HepG2 (cell line): ENCODE results near the gene PIK3R5. TPM values are rescaled to one million over a fixed set of nuclear protein-coding genes. Genes with fewer than 3 reads are reported as not detected.

Source experiments
- ATAC-seq: fragments of 200-7000 bp; cut with Tn5 transposase; 3 replicates; pipeline ENCODE4 v1.9.1; 2020; ENCODE audit warnings: mild to moderate bottlenecking, moderate library complexity
- BruUV-seq: library from RNA; stranded (reverse); fragments of 400-500 nt; replicated peaks from 2 replicates; lab custom pipeline; 2021; lab: Mats Ljungman, UMichigan
- CTCF ChIA-PET: fragments of 300-600 bp; formaldehyde crosslinking; extraction: SDS; loops from one replicate; lab custom pipeline; 2021; ENCODE audit warnings: low total read pairs, inconsistent platforms, low intra/inter-chr PET ratio; lab: Yijun Ruan, JAX
- POLR2A ChIA-PET: fragments of 350-600 bp; sonication (Branson Sonifier 250); formaldehyde crosslinking; loops from one replicate; lab custom pipeline; 2020; ENCODE audit warnings: antibody characterized with exemption, inconsistent platforms; lab: Yijun Ruan, JAX
- DNase-seq: peaks from one replicate; pipeline ENCODE4 v3.0.0-alpha.2; 2015; ENCODE audit warnings: low spot score
- FAIRE-seq: peaks from 3 replicates; lab custom pipeline; 2011; peaks lifted over from hg19 to GRCh38; lab: Jason Lieb, UNC
- H2AFZ ChIP-seq: one replicate; pipeline ENCODE4 v1.6.1; 2011; ENCODE audit warnings: low read length, inconsistent platforms
- H3K27ac ChIP-seq: fragments of 300-600 bp; 3 replicates; pipeline ENCODE4 v1.8.0; 2011; ENCODE audit warnings: mixed run types, mild to moderate bottlenecking, mixed read lengths, low read length, inconsistent platforms; ENCODE audit not compliant: insufficient read depth; ENCODE audit errors: extremely low read length
- H3K27me3 ChIP-seq, 2 experiments: fragments of 200-600 bp in 1 of 2; 2 replicates in 1 of 2; 3 replicates in 1 of 2; pipeline versions ENCODE4 v1.6.0 to v1.8.0; 2011; ENCODE audit warnings: low read length in 2 of 2, mild to moderate bottlenecking in 2 of 2, moderate library complexity in 2 of 2, inconsistent platforms in 1 of 2; ENCODE audit not compliant: insufficient read depth in 2 of 2, control insufficient read depth in 1 of 2
- H3K36me3 ChIP-seq, 2 experiments: fragments of 200-600 bp in 1 of 2; replicated peaks in 1 of 2; 2 replicates in 1 of 2; 3 replicates in 1 of 2; pipeline versions ENCODE4 v1.5.1 to v1.8.0; 2011; ENCODE audit warnings: low read length in 2 of 2, inconsistent platforms in 1 of 2; ENCODE audit not compliant: insufficient read depth in 2 of 2, control insufficient read depth in 1 of 2
- H3K4me1 ChIP-seq: 2 replicates; pipeline ENCODE4 v1.5.1; 2012; ENCODE audit warnings: low read length, inconsistent platforms; ENCODE audit not compliant: insufficient read depth
- H3K4me2 ChIP-seq: 2 replicates; pipeline ENCODE4 v1.6.0; 2011; ENCODE audit warnings: low read depth, low read length, inconsistent platforms
- H3K4me3 ChIP-seq, 3 experiments: fragments of 200-600 bp in 1 of 3; sonication (generic), shearing (Covaris generic) in 1 of 3; replicated peaks in 1 of 3; 2 replicates each; pipeline ENCODE4 v1.5.1; 2011 to 2016; ENCODE audit warnings: low read length in 3 of 3, inconsistent platforms in 2 of 3, low read depth in 2 of 3, mild to moderate bottlenecking in 2 of 3, control low read depth in 1 of 3, mixed read lengths in 1 of 3; ENCODE audit not compliant: insufficient read depth in 1 of 3
- H3K79me2 ChIP-seq: one replicate; pipeline ENCODE4 v1.6.1; 2011; ENCODE audit warnings: low read length, inconsistent platforms; ENCODE audit not compliant: insufficient read depth
- H3K9ac ChIP-seq: 2 replicates; pipeline ENCODE4 v1.6.0; 2011; ENCODE audit warnings: mild to moderate bottlenecking, low read depth, low read length, inconsistent platforms; ENCODE audit not compliant: insufficient read depth
- H3K9me3 ChIP-seq: 2 replicates; pipeline ENCODE4 v1.5.1; 2012; ENCODE audit warnings: mild to moderate bottlenecking, low read length
- H4K20me1 ChIP-seq: 2 replicates; pipeline ENCODE4 v1.6.0; 2011; ENCODE audit warnings: inconsistent platforms, mild to moderate bottlenecking, low read length, moderate library complexity; ENCODE audit not compliant: insufficient read depth
- CHD2 ChIP-seq: IDR thresholded peaks from 2 replicates; pipeline ENCODE4 v1.6.1; 2011; ENCODE audit warnings: low read depth, low read length, improper control_type of control experiment
- DZIP1 ChIP-seq: sonication (generic); formaldehyde crosslinking; IDR thresholded peaks from 2 replicates; pipeline ENCODE4 v1.5.0; 2020; ENCODE audit warnings: mild to moderate bottlenecking, missing genetic modification reagents
- FOXK1 ChIP-seq: sonication (generic); formaldehyde crosslinking; IDR thresholded peaks from 2 replicates; pipeline ENCODE4 v1.4.0; 2020; ENCODE audit warnings: low read depth, missing genetic modification reagents, borderline replicate concordance
- HNRNPUL1 ChIP-seq: fragments of 200-400 bp; formaldehyde crosslinking; IDR thresholded peaks from 2 replicates; pipeline ENCODE4 v1.6.1; 2017; ENCODE audit warnings: low read depth, mild to moderate bottlenecking, low read length, moderate library complexity
- KAT7 ChIP-seq: IDR thresholded peaks from 2 replicates; pipeline ENCODE4 v1.6.1; 2018; ENCODE audit warnings: borderline replicate concordance, missing compliant biosample characterization
- MAF1 ChIP-seq: sonication (generic); formaldehyde crosslinking; IDR thresholded peaks from 2 replicates; pipeline ENCODE4 v1.5.0; 2020; ENCODE audit warnings: missing genetic modification reagents, borderline replicate concordance
- POLR2G ChIP-seq: fragments of 200-400 bp; formaldehyde crosslinking; IDR thresholded peaks from 2 replicates; pipeline ENCODE4 v1.6.1; 2018; ENCODE audit warnings: mild to moderate bottlenecking, low read depth, low read length, moderate library complexity
- RORA ChIP-seq: sonication (generic); formaldehyde crosslinking; IDR thresholded peaks from 2 replicates; pipeline ENCODE4 v1.5.0; 2020; ENCODE audit warnings: mild to moderate bottlenecking, missing genetic modification reagents, moderate library complexity
- SP4 ChIP-seq: sonication (generic); formaldehyde crosslinking; IDR thresholded peaks from 2 replicates; pipeline ENCODE4 v1.8.1; 2023; ENCODE audit warnings: mild to moderate bottlenecking, missing genetic modification reagents
- ZIK1 ChIP-seq: sonication (generic); formaldehyde crosslinking; IDR thresholded peaks from 2 replicates; pipeline ENCODE4 v1.5.0; 2020; ENCODE audit warnings: mild to moderate bottlenecking, low read depth, missing genetic modification reagents, borderline replicate concordance
- ZNF317 ChIP-seq: sonication (generic); formaldehyde crosslinking; IDR thresholded peaks from 2 replicates; pipeline ENCODE4 v1.5.0; 2020; ENCODE audit warnings: mild to moderate bottlenecking, missing genetic modification reagents
- ZNF503 ChIP-seq: sonication (generic); formaldehyde crosslinking; IDR thresholded peaks from 2 replicates; pipeline ENCODE4 v1.4.0; 2020; ENCODE audit warnings: missing genetic modification reagents
- ZNF557 ChIP-seq: sonication (generic); formaldehyde crosslinking; IDR thresholded peaks from 2 replicates; pipeline ENCODE4 v1.4.0; 2020; ENCODE audit warnings: missing genetic modification reagents
- ZNF710 ChIP-seq: sonication (generic); formaldehyde crosslinking; IDR thresholded peaks from 2 replicates; pipeline ENCODE4 v1.5.0; 2020; ENCODE audit warnings: mild to moderate bottlenecking, missing genetic modification reagents, borderline replicate concordance
- ZNF841 ChIP-seq: sonication (generic); formaldehyde crosslinking; IDR thresholded peaks from 2 replicates; pipeline ENCODE4 v1.8.1; 2023; ENCODE audit warnings: missing genetic modification reagents, borderline replicate concordance
- ZSCAN20 ChIP-seq: sonication (generic); formaldehyde crosslinking; IDR thresholded peaks from 2 replicates; pipeline ENCODE4 v1.4.0; 2020; ENCODE audit warnings: missing genetic modification reagents, mild to moderate bottlenecking, borderline replicate concordance
- WGBS: methylation state at CpG from one replicate; pipeline ENCODE4 v1.1.6; 2017; ENCODE audit warnings: low lambda C conversion rate; 5-methylcytosine and 5-hydroxymethylcytosine counted together
- in situ Hi-C: cut with HindIII; loops from 2 replicates; pipeline ENCODE4 v1.10.0; 2017; ENCODE audit warnings: low pct_unique_long_range_greater_than_20kb; ENCODE audit not compliant: extremely low pct_ligation_motif_present
- intact Hi-C: fragments of 100-400 bp; cut with micrococcal nuclease; formaldehyde crosslinking; loops from one replicate; pipeline ENCODE4 v1.10.0; 2022; ENCODE audit not compliant: unreplicated experiment
- polyA plus RNA-seq, 8 experiments: library from polyadenylated mRNA; depleted of rRNA in 3 of 8; stranded (reverse) in 7 of 8; unstranded in 1 of 8; fragments of >200 nt; fragmentation: Illumina TruSeq in 4 of 8; extraction: Trizol in 4 of 8; gene quantifications; 2 replicates each; pipeline versions ENCODE4 v1.2.1 to v1.2.3, GENCODE V29; 2011 to 2016; ENCODE audit warnings: low read depth in 4 of 8, missing spikeins in 1 of 8, mixed read lengths in 1 of 8; ENCODE audit not compliant: insufficient read depth in 1 of 8
- total RNA-seq, 5 experiments: library from RNA; depleted of rRNA; stranded (reverse); fragments of >200 nt; fragmentation: Illumina TruSeq; extraction: Trizol; gene quantifications; 2 replicates each; pipeline ENCODE4 v1.2.3, GENCODE V29; 2016; ENCODE audit warnings: low read depth in 1 of 5

The PIK3R5 gene
- total and polyA plus RNA-seq, 2 of the 13 experiments (the other 11 are each of a cell fraction or from before 2014, with no cell fraction given): not detected

GRCh38 chr17:8870406-8871040, 95.0 kb downstream of the PIK3R5 start (continued):
- no peak for TF ChIP-seq CHD2
- no peak for TF ChIP-seq POLR2G
- no peak for TF ChIP-seq HNRNPUL1

- no peak overlapping the region for H3K4me3 ChIP-seq
- intact Hi-C loops: no loop called here
- no peaks in the 10 kb centered on the region for H4K20me1 ChIP-seq
- no peak overlapping the region for H3K27ac ChIP-seq
- DNase-seq (no peak), ATAC-seq (no peak), FAIRE-seq (no peak)
- no peak overlapping the region for H2AFZ ChIP-seq
- peaks cover 13 to 64% of the 10 kb centered on the region in 2 experiments for H3K27me3 ChIP-seq
- WGBS: 36% methylated on average over 11 of the region's 11 CpGs
- H3K79me2 ChIP-seq: no peaks in the 10 kb centered on the region
- H3K9ac ChIP-seq: no peak overlapping the region
- BruUV-seq: no TSS peak
- no peaks in the 10 kb centered on the region for H3K9me3 ChIP-seq
- H3K36me3 ChIP-seq: no peaks in the 10 kb centered on the region
- H3K4me2 ChIP-seq: no peak overlapping the region
- peaks cover 27% of the 10 kb centered on the region for H3K4me1 ChIP-seq
- POLR2A ChIA-PET: no interaction called here
- CTCF ChIA-PET: no interaction called here
- in situ Hi-C loops: no loop called here
- TF ChIP-seq ZSCAN20 (CRISPR knock-in tag) (no peak), ZNF317 (CRISPR knock-in tag) (no peak), ZNF841 (CRISPR knock-in tag) (no peak), MAF1 (CRISPR knock-in tag) (no peak), ZIK1 (CRISPR knock-in tag) (no peak), ZNF710 (CRISPR knock-in tag) (no peak), DZIP1 (CRISPR knock-in tag) (no peak), FOXK1 (CRISPR knock-in tag) (no peak), SP4 (CRISPR knock-in tag) (no peak), KAT7 (CRISPR knock-in tag) (no peak), RORA (no peak), ZNF557 (no peak), ZNF503 (CRISPR knock-in tag) (no peak)
Measured at GRCh38 chr17:8869114-8869815, 96.2 kb downstream of the PIK3R5 start.
